ENCODE results near the gene DNTT. TPM values are rescaled to one million over a fixed set of nuclear protein-coding genes. Genes with fewer than 3 reads are reported as not detected.
A peak's percentile ranks its signal among the peaks of the same experiment; 100 is the strongest.

Gene DNTT
- total and polyA plus RNA-seq, 2 of the 13 experiments (the other 11 are each of a cell fraction or from before 2014, with no cell fraction given): not detected

- no peak for TF ChIP-seq BCL6 (CRISPR knock-in tag; IDR thresholded peaks at IDR 0.05)
- TF ChIP-seq NCOR1 (IDR thresholded peaks at IDR 0.05; ENCODE audit: borderline replicate concordance, low read length): peak; percentile 74; the same call in 1 of the 2 replicates
- TF ChIP-seq ZBTB4 (CRISPR knock-in tag; IDR thresholded peaks at IDR 0.05; ENCODE audit: borderline replicate concordance): no peak
- no peak for TF ChIP-seq PREB (CRISPR knock-in tag; IDR thresholded peaks at IDR 0.05)
- TF ChIP-seq SMC3 (IDR thresholded peaks at IDR 0.05; ENCODE audit: low read length): no peak
- TF ChIP-seq IKZF5 (CRISPR knock-in tag; IDR thresholded peaks at IDR 0.05): 0 out of 2 replicates have a peak, but pooled peaks have one; percentile 19
- TF ChIP-seq ZNF207 (IDR thresholded peaks at IDR 0.05; ENCODE audit: borderline replicate concordance): no peak
- TF ChIP-seq CREBL2 (CRISPR knock-in tag; IDR thresholded peaks at IDR 0.05; ENCODE audit: borderline replicate concordance): no peak
- TF ChIP-seq RARG (CRISPR knock-in tag; IDR thresholded peaks at IDR 0.05; ENCODE audit: low read depth): no peak
- TF ChIP-seq CHD4 (IDR thresholded peaks at IDR 0.05; ENCODE audit: borderline replicate concordance, low read length): no peak
- no peak for TF ChIP-seq KDM3A (CRISPR knock-in tag; IDR thresholded peaks at IDR 0.05; ENCODE audit: low read depth)
- TF ChIP-seq HOXA5 (CRISPR knock-in tag; IDR thresholded peaks at IDR 0.05): no peak
- TF ChIP-seq MLXIP (CRISPR knock-in tag; IDR thresholded peaks at IDR 0.05; ENCODE audit: borderline replicate concordance): no peak
- no peak for TF ChIP-seq SUZ12 (IDR thresholded peaks at IDR 0.05; ENCODE audit: low read depth, low read length)
- TF ChIP-seq NPAS2 (CRISPR knock-in tag; IDR thresholded peaks at IDR 0.05; ENCODE audit: borderline replicate concordance): no peak
- no peak for TF ChIP-seq SRY (CRISPR knock-in tag; IDR thresholded peaks at IDR 0.05)
- no peak for TF ChIP-seq ZNF790 (CRISPR knock-in tag; IDR thresholded peaks at IDR 0.05; ENCODE audit: borderline replicate concordance)
- TF ChIP-seq PTBP1 (IDR thresholded peaks at IDR 0.05; ENCODE audit: low read depth, low read length, poor library complexity, severe bottlenecking): no peak
- no peak for TF ChIP-seq FOXP1 (IDR thresholded peaks at IDR 0.05)
- TF ChIP-seq FOXP1 (CRISPR knock-in tag; IDR thresholded peaks at IDR 0.05): peak; percentile 30; the same call in 1 of the 2 replicates
Observed at GRCh38 chr10:96287392-96288105, 16.7 kb upstream of the DNTT start (continued).
